ENCODE measurements around the gene ACYP2. TPM values are rescaled to one million over a fixed set of nuclear protein-coding genes. Genes with fewer than 3 reads are reported as not detected.

The ACYP2 gene
- total RNA-seq, 4 donors from 2014 or later: 1.6 to 77.4 (median 11.4) TPM

GRCh38 chr2:54308186-54308585 lies 192.8 kb downstream of the ACYP2 start:
- WGBS, 2 donors (ENCODE audit: low coverage in 1 of 2): 91 to 97% methylated on average over 6 of the region's 6 CpGs
- H3K27me3 ChIP-seq: no peaks in the 10 kb centered on the region
- DNase-seq: no peak
- in situ Hi-C loops (cut with MboI; ENCODE audit: low pct_ligation_motif_present in 1 of 4, low pct_unique_long_range_greater_than_20kb in 1 of 4, low sequenced_read_pairs in 3 of 4): no loop called here
- TF ChIP-seq POLR2A (IDR thresholded peaks at IDR 0.05): no peak
- intact Hi-C loops (cut with DNase I; ENCODE audit: low total_unique reads): no loop called here
- H3K4me1 ChIP-seq: no peaks in the 10 kb centered on the region
- no peaks in the 10 kb centered on the region for H3K36me3 ChIP-seq
- no peak overlapping the region for H3K27ac ChIP-seq
- no peaks in the 10 kb centered on the region for H3K9me3 ChIP-seq
- no peak overlapping the region for H3K4me3 ChIP-seq

- TF ChIP-seq POLR2A (IDR thresholded peaks at IDR 0.05): no peak
- TF ChIP-seq CTCF (IDR thresholded peaks at IDR 0.05): no peak
- no peak for TF ChIP-seq EP300 (IDR thresholded peaks at IDR 0.05; ENCODE audit: low read depth)
- TF ChIP-seq POLR2AphosphoS5 (IDR thresholded peaks at IDR 0.05): no peak
- no peak overlapping the region for H3K27ac ChIP-seq
- in situ Hi-C loops (cut with MboI; ENCODE audit: low pct_ligation_motif_present in 1 of 4, low pct_unique_long_range_greater_than_20kb in 1 of 4, low sequenced_read_pairs in 3 of 4): no loop called here
- no peaks in the 10 kb centered on the region for H3K27me3 ChIP-seq
- no peaks in the 10 kb centered on the region for H3K9me3 ChIP-seq
- no peaks in the 10 kb centered on the region for H3K4me1 ChIP-seq
- H3K4me3 ChIP-seq: no peak overlapping the region
- no peak for DNase-seq
- 72 to 100% methylated on average over 1 to 2 of the region's 2 CpGs for WGBS, 2 donors (ENCODE audit: low coverage in 1 of 2)
- no peaks in the 10 kb centered on the region for H3K36me3 ChIP-seq
- intact Hi-C loops (cut with DNase I; ENCODE audit: low total_unique reads): no loop called here
These were observed 193.4 kb downstream of the ACYP2 start for GRCh38 chr2:54308782-54309181.

DNA sequence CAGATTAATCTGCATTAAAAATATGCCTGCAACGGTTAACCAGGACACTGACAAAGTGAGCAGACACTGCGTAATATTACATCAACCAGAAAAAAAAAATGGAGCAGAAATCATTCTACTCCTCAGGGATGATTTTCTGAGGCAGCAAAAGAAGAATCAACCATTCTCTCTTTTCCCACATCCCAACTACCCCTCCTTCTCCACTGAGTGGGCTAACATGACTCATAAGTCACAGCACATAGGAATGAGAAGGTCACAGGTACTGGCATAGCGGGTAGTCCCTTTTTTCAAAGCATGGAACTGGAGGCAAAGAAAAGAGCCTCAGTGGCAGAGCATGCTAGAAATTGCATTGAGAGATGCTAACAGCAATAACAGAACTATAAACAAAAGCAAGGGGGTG lies 194.9 kb downstream of the ACYP2 start:
- intact Hi-C loops (cut with DNase I; ENCODE audit: low total_unique reads) (no loop called here), in situ Hi-C loops (cut with MboI; ENCODE audit: low pct_ligation_motif_present in 1 of 4, low pct_unique_long_range_greater_than_20kb in 1 of 4, low sequenced_read_pairs in 3 of 4) (no loop called here)
- Histone ChIP-seq H3K27me3 (no peaks in the 10 kb centered on the region), H3K4me1 (no peaks in the 10 kb centered on the region), H3K36me3 (no peaks in the 10 kb centered on the region), H3K27ac (no peak overlapping the region), H3K9me3 (no peaks in the 10 kb centered on the region), H3K4me3 (no peak overlapping the region)
- TF ChIP-seq CTCF (IDR thresholded peaks at IDR 0.05): no peak
- no peak for TF ChIP-seq POLR2AphosphoS5 (IDR thresholded peaks at IDR 0.05)
- no peak for TF ChIP-seq EP300 (IDR thresholded peaks at IDR 0.05; ENCODE audit: low read depth)
- no peak for TF ChIP-seq POLR2A (IDR thresholded peaks at IDR 0.05)
- WGBS, 2 donors (ENCODE audit: low coverage in 1 of 2): 74 to 86% methylated on average over 3 of the region's 3 CpGs
- no peak for DNase-seq

GRCh38 chr2:54310961-54311360 lies 195.5 kb downstream of the ACYP2 start:
- 40 to 58% methylated on average over 2 of the region's 2 CpGs for WGBS, 2 donors (ENCODE audit: low coverage in 1 of 2)
- DNase-seq: no peak
- no peak overlapping the region for H3K27ac ChIP-seq
- no peaks in the 10 kb centered on the region for H3K4me1 ChIP-seq
- in situ Hi-C loops (cut with MboI; ENCODE audit: low pct_ligation_motif_present in 1 of 4, low pct_unique_long_range_greater_than_20kb in 1 of 4, low sequenced_read_pairs in 3 of 4): no loop called here
- H3K4me3 ChIP-seq: no peak overlapping the region
- TF ChIP-seq EP300 (IDR thresholded peaks at IDR 0.05; ENCODE audit: low read depth): no peak
- no peak for TF ChIP-seq POLR2AphosphoS5 (IDR thresholded peaks at IDR 0.05)
- no peak for TF ChIP-seq CTCF (IDR thresholded peaks at IDR 0.05)
- TF ChIP-seq POLR2A (IDR thresholded peaks at IDR 0.05): no peak
- H3K27me3 ChIP-seq: no peaks in the 10 kb centered on the region
- H3K36me3 ChIP-seq: no peaks in the 10 kb centered on the region
- intact Hi-C loops (cut with DNase I; ENCODE audit: low total_unique reads): no loop called here
- H3K9me3 ChIP-seq: no peaks in the 10 kb centered on the region

DNA sequence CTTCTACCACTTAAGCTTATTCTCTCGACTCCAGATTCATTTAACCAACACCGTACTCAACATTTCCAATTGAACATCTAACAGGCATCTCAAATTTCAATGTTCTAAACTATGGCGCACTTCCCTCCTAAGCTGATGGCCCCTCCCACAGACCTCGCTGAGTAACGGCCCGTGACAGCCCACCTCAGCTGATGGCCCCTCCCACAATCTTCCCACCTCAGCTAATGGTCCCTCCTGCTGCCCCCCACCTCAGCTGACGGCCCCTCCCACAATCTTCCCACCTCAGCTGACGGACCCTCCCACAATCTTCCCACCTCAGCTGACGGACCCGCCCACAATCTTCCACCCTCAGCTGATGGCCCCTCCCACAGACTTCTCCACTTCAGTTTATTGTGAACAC lies 197.7 kb downstream of the ACYP2 start:
- Histone ChIP-seq H3K4me3 (no peak overlapping the region), H3K27ac (no peak overlapping the region), H3K36me3 (no peaks in the 10 kb centered on the region), H3K4me1 (no peaks in the 10 kb centered on the region), H3K27me3 (no peaks in the 10 kb centered on the region), H3K9me3 (no peaks in the 10 kb centered on the region)
- TF ChIP-seq CTCF (IDR thresholded peaks at IDR 0.05) (no peak), EP300 (IDR thresholded peaks at IDR 0.05; ENCODE audit: low read depth) (no peak), POLR2A (IDR thresholded peaks at IDR 0.05) (no peak), POLR2AphosphoS5 (IDR thresholded peaks at IDR 0.05) (no peak)
- intact Hi-C loops (cut with DNase I; ENCODE audit: low total_unique reads): no loop called here
- no peak for DNase-seq
- 93 to 100% methylated on average over 1 to 10 of the region's 10 CpGs for WGBS, 2 donors (ENCODE audit: low coverage in 1 of 2)
- in situ Hi-C loops (cut with MboI; ENCODE audit: low pct_ligation_motif_present in 1 of 4, low pct_unique_long_range_greater_than_20kb in 1 of 4, low sequenced_read_pairs in 3 of 4): no loop called here

Measured in transverse colon (tissue), 4 donors.